Upper lobe of right lung (tissue), 1 donor: ENCODE measurements around the gene PEX12. TPM values are rescaled to one million over a fixed set of nuclear protein-coding genes. Genes with fewer than 3 reads are reported as not detected.

ENCODE experiments used
- ATAC-seq: fragments of 200-7000 bp; cut with Tn5 transposase; one replicate; pipeline ENCODE4 v1.9.1; 2020; ENCODE audit warnings: mild to moderate bottlenecking, moderate library complexity
- DNase-seq: peaks from one replicate; pipeline ENCODE4 v3.0.0-alpha.2; 2020
- H3K27ac ChIP-seq: fragments of 200-600 bp; one replicate; pipeline ENCODE4 v1.8.0; 2022
- H3K27me3 ChIP-seq: fragments of 200-600 bp; one replicate; pipeline ENCODE4 v1.8.0; 2022; ENCODE audit warnings: mild to moderate bottlenecking
- H3K36me3 ChIP-seq: fragments of 200-600 bp; one replicate; pipeline ENCODE4 v1.8.0; 2022
- H3K4me1 ChIP-seq: fragments of 200-600 bp; one replicate; pipeline ENCODE4 v1.8.0; 2022
- H3K4me3 ChIP-seq: fragments of 200-600 bp; one replicate; pipeline ENCODE4 v1.8.0; 2022; ENCODE audit warnings: mild to moderate bottlenecking
- H3K9me3 ChIP-seq: fragments of 200-600 bp; one replicate; pipeline ENCODE4 v1.8.0; 2022
- CTCF ChIP-seq: fragments of 200-600 bp; IDR thresholded peaks from one replicate; pipeline ENCODE4 v1.8.0; 2022; ENCODE audit warnings: antibody characterized with exemption
- intact Hi-C: fragments of 100-400 bp; cut with DNase I; formaldehyde crosslinking; loops from one replicate; pipeline ENCODE4 v1.11.0; 2022
- total RNA-seq: library from RNA; stranded (reverse); fragmentation: NEBNext Ultra II Directional; extraction: Animal tissue kit (Norgen Biotek cat#: 25700); gene quantifications from one replicate; pipeline ENCODE4 v1.2.1, GENCODE V29; 2021
- donor health status: DM: no; HTN: yes; CAD: no; lungs with severe emphysema.

PEX12 gene
- total RNA-seq, 1 donor from 2014 or later, result 4.7 TPM

GRCh38 chr17:35605678-35606077 is 27.3 kb upstream of the PEX12 start:
- H3K36me3 ChIP-seq, result peaks cover 97% of the 10 kb centered on the region

GRCh38 chr17:35603674-35604073 is 25.3 kb upstream of the PEX12 start:
- intact Hi-C loops, result no loop called here
- H3K36me3 ChIP-seq, result peaks cover 97% of the 10 kb centered on the region
- ATAC-seq (no peak), DNase-seq (no peak)
- no peak overlapping the region for H3K27ac ChIP-seq
- H3K27me3 ChIP-seq, result no peaks in the 10 kb centered on the region
- no peaks in the 10 kb centered on the region for H3K9me3 ChIP-seq
- no peak for TF ChIP-seq CTCF
- H3K4me3 ChIP-seq, result no peak overlapping the region
- no peaks in the 10 kb centered on the region for H3K4me1 ChIP-seq

More at GRCh38 chr17:35605678-35606077, 27.3 kb upstream of the PEX12 start:
- no peaks in the 10 kb centered on the region for H3K4me1 ChIP-seq
- DNase-seq, result no peak
- ATAC-seq, result no peak
- no peak for TF ChIP-seq CTCF
- no peaks in the 10 kb centered on the region for H3K9me3 ChIP-seq
- no peaks in the 10 kb centered on the region for H3K27me3 ChIP-seq
- intact Hi-C loops, result no loop called here
- H3K4me3 ChIP-seq, result no peak overlapping the region
- H3K27ac ChIP-seq, result no peak overlapping the region

- ATAC-seq (no peak), DNase-seq (no peak)
- no peak overlapping the region for H3K4me3 ChIP-seq
- H3K4me1 ChIP-seq, result no peaks in the 10 kb centered on the region
- H3K36me3 ChIP-seq, result peaks cover 84% of the 10 kb centered on the region
- intact Hi-C loops, result no loop called here
- H3K27me3 ChIP-seq, result no peaks in the 10 kb centered on the region
- TF ChIP-seq CTCF, result no peak
- H3K27ac ChIP-seq, result no peak overlapping the region
- H3K9me3 ChIP-seq, result no peaks in the 10 kb centered on the region
These were observed 19.2 kb upstream of the PEX12 start for GRCh38 chr17:35597604-35598003.

GRCh38 chr17:35596530-35597233 is 18.3 kb upstream of the PEX12 start:
- no peaks in the 10 kb centered on the region for H3K9me3 ChIP-seq
- H3K4me3 ChIP-seq, result no peak overlapping the region
- H3K4me1 ChIP-seq, result no peaks in the 10 kb centered on the region
- peaks cover 75% of the 10 kb centered on the region for H3K36me3 ChIP-seq
- intact Hi-C loops, result no loop called here
- TF ChIP-seq CTCF, result no peak
- no peak overlapping the region for H3K27ac ChIP-seq
- ATAC-seq (peak; percentile 46), DNase-seq (no peak)
- no peaks in the 10 kb centered on the region for H3K27me3 ChIP-seq

GRCh38 chr17:35596072-35596471 is 17.7 kb upstream of the PEX12 start:
- DNase-seq (no peak), ATAC-seq (peak; percentile 62)
- intact Hi-C loops, result no loop called here
- Histone ChIP-seq H3K4me3 (no peak overlapping the region), H3K27me3 (no peaks in the 10 kb centered on the region), H3K9me3 (no peaks in the 10 kb centered on the region), H3K4me1 (no peaks in the 10 kb centered on the region), H3K27ac (no peak overlapping the region), H3K36me3 (peaks cover 69% of the 10 kb centered on the region)
- no peak for TF ChIP-seq CTCF
